ENCODE results near the gene FSTL4. TPM values are rescaled to one million over a fixed set of nuclear protein-coding genes. Genes with fewer than 3 reads are reported as not detected.

Gene FSTL4
- total and polyA plus RNA-seq, 2 experiments from 2014 or later: 1.4 to 2.8 TPM

GRCh38 chr5:133429046-133429445 is 183.3 kb downstream of the FSTL4 start:
- Histone ChIP-seq H4K20me1 (replicated peaks; ENCODE audit: insufficient read depth) (no peaks in the 10 kb centered on the region), H3K4me3 (no peak overlapping the region), H3K79me2 (replicated peaks; ENCODE audit: insufficient read depth) (no peaks in the 10 kb centered on the region), H3K36me3 (ENCODE audit: insufficient read depth) (no peaks in the 10 kb centered on the region), H3K27me3 (ENCODE audit: insufficient read depth) (no peaks in the 10 kb centered on the region), H3K4me1 (ENCODE audit: insufficient read depth) (peaks cover 22% of the 10 kb centered on the region), H2AFZ (no peak overlapping the region), H3F3A (replicated peaks; ENCODE audit: low read depth) (no peaks in the 10 kb centered on the region), H3K27ac (ENCODE audit: low read depth) (no peak overlapping the region), H3K9me2 (ENCODE audit: insufficient read depth) (0 out of 2 replicates have a peak, but pooled peaks cover 4% of the 10 kb centered on the region), H3K4me2 (no peak overlapping the region)
- Mint-ChIP-seq H3K4me1 (peaks cover 38% of the 10 kb centered on the region), H3K9me3 (no peaks in the 10 kb centered on the region), H3K27ac (no peak overlapping the region), H3K4me3 (no peak overlapping the region), H3K27me3 (ENCODE audit: insufficient read depth, low read depth, poor library complexity) (peaks cover 11% of the 10 kb centered on the region), H3K36me3 (ENCODE audit: low read depth) (no peaks in the 10 kb centered on the region)
- ATAC-seq (no peak), DNase-seq (ENCODE audit: low spot score) (no peak)
- TF ChIP-seq ZNF114 (CRISPR knock-in tag; IDR thresholded peaks at IDR 0.05): no peak
- TF ChIP-seq REST (IDR thresholded peaks at IDR 0.05; ENCODE audit: unreplicated experiment): no peak
- no peak for TF ChIP-seq JUNB (IDR thresholded peaks at IDR 0.05; ENCODE audit: unreplicated experiment)
- TF ChIP-seq POLR2AphosphoS5 (IDR thresholded peaks at IDR 0.05; ENCODE audit: low read depth): no peak
- TF ChIP-seq NANOG (IDR thresholded peaks at IDR 0.05; ENCODE audit: borderline replicate concordance): no peak
- no peak for TF ChIP-seq ETS1 (IDR thresholded peaks at IDR 0.05)
- TF ChIP-seq ZNF462 (CRISPR knock-in tag; IDR thresholded peaks at IDR 0.05): no peak
- no peak for TF ChIP-seq EZH2phosphoT487 (IDR thresholded peaks at IDR 0.05; ENCODE audit: unreplicated experiment)
- TF ChIP-seq EZH2 (IDR thresholded peaks at IDR 0.05; ENCODE audit: low read depth, unreplicated experiment): no peak
- TF ChIP-seq CTCF (conservative IDR thresholded peaks at IDR 0.05; ENCODE audit: low read depth in 2 of 2): no peak
- no peak for TF ChIP-seq STAT1 (IDR thresholded peaks at IDR 0.05; ENCODE audit: unreplicated experiment)
- TF ChIP-seq ZNF331 (CRISPR knock-in tag; IDR thresholded peaks at IDR 0.05; ENCODE audit: low read depth): no peak
- no peak for TF ChIP-seq CREB1 (CRISPR knock-in tag; IDR thresholded peaks at IDR 0.05; ENCODE audit: low read depth)
